ENCODE data around the gene GALNT7.

The GALNT7 gene

DNA sequence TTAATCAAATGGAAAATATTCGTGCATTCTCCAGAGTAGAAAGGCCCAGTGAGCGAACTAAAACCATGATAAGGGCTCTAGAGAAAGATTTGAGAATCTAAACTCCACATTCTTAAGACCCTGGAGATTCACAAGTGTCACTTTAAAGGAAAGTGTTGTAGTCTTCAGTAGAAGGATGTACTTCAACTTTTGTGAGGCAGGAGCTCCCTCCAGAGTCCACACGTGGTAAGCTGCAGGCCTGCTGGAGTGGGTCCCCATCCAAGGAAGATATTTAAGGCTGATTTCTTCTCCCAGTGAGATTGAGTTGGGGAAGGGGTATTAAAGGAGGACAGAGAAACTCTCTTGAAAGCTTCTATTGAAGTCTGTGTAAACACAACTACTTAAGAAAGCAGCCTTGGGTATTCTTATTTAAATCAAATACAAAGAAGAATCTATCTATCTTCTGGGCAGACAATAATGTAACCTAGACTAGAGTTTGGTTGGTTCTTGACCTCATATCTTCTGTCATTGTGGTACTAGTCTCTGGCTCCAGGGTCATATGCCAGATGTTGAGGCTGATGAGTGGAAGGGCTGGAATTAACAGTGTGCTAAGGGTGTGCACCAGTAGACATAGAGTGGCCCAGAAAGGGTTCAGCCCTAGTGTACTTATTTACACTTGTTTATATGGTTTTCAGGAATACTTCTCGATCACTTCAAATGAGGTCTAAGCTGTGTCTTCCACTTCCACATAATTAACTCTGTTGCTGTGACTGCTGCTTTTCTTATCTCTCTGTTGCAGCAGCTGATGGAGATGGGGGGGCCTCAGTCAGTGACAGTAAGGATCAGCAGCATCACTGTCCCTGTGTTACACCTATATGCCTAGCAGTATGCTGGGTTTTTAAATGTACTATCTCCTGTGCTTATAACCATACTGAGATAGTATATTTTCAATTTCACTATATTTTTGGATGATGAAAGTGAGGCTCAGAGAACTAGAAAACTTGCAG lies 89.4 kb downstream of the GALNT7 start:
- Mint-ChIP-seq H3K4me1 (ENCODE audit: low read depth in 2 of 2) (peaks cover 5 to 6% of the 10 kb centered on the region in 2 donors), H3K27me3 (no peaks in the 10 kb centered on the region), H3K4me3 (no peak overlapping the region), H3K27ac (no peak overlapping the region), H3K9me3 (no peaks in the 10 kb centered on the region), H3K36me3 (ENCODE audit: insufficient read depth) (peaks cover 3% of the 10 kb centered on the region)
- peak; percentile 74 for ATAC-seq (replicated peaks)
- DNase-seq: peak; percentile 29 to 48 (median 44)

DNA sequence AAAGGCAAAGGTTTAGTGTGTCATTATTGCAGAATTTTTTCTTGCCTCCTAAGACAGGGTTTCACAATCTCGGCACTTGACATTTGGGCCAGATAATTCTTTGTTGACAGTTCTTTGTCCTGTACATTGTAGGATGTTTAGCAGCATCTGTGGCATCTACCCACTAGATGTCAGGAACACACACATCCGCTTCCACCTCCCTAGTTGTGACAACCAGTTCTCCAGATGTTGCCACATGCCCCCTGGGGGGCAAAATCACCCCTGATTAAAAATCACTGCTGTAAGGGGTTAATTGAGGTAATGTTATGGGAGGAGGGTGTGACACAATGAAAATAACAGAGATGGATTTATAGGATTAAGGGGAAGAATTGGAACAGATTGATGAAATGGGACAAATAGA lies 90.3 kb downstream of the GALNT7 start:
- Mint-ChIP-seq H3K9me3 (no peaks in the 10 kb centered on the region), H3K4me3 (no peak overlapping the region), H3K27ac (no peak overlapping the region), H3K27me3 (no peaks in the 10 kb centered on the region), H3K4me1 (ENCODE audit: low read depth in 2 of 2) (peaks cover under 1 to 2% of the 10 kb centered on the region in 2 donors), H3K36me3 (ENCODE audit: insufficient read depth) (peaks cover 3% of the 10 kb centered on the region)
- ATAC-seq (replicated peaks): no peak
- DNase-seq: no peak

DNA sequence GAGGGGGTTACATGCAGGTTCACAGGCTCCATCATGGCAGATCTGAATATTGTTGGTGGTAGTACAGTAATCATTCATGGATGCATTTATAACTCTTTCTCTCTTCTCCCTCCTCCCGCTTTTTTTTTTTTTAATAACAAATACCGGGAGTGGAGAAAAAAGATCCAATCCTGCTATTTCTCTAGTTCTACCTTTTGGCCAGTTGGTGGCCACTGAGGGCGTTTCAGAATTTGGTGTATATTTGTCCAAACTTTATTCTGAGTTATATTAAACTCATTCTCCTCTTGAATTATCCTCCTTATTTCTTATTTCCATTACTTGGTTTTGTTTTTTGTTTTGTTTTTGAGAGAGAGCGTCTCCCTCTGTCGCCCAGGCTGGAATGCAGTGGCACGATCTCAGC lies 90.7 kb downstream of the GALNT7 start:
- peaks cover 3% of the 10 kb centered on the region for H3K36me3 Mint-ChIP-seq (ENCODE audit: insufficient read depth)
- no peaks in the 10 kb centered on the region for H3K27me3 Mint-ChIP-seq
- H3K27ac Mint-ChIP-seq: no peak overlapping the region
- DNase-seq (no peak), ATAC-seq (replicated peaks) (no peak)
- peaks cover 5 to 6% of the 10 kb centered on the region in 2 donors for H3K4me1 Mint-ChIP-seq (ENCODE audit: low read depth in 2 of 2)
- no peak overlapping the region for H3K4me3 Mint-ChIP-seq
- no peaks in the 10 kb centered on the region for H3K9me3 Mint-ChIP-seq

DNA sequence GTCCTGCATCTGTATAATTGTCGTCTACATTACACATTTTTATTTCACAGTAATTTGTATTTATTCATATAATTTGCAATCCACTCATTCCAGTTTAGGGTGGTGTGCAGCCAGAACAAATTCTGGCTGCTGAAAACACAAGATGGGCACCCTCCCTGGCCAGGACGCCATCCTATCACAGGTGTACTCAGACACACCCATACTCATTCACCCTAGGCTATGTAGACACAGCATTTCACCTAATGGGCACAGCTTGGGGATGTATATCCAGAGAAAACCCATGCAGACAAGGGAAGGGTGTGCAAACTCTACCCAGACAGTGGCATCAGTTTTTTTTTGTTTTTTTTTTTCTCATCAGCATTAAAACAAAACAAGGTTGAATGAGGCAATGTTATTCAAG lies 92.4 kb downstream of the GALNT7 start:
- DNase-seq (no peak), ATAC-seq (replicated peaks) (no peak)
- Mint-ChIP-seq H3K27ac (no peak overlapping the region), H3K9me3 (no peaks in the 10 kb centered on the region), H3K4me1 (ENCODE audit: low read depth in 2 of 2) (peaks cover 16 to 20% of the 10 kb centered on the region in 2 donors), H3K4me3 (no peak overlapping the region), H3K27me3 (no peaks in the 10 kb centered on the region), H3K36me3 (ENCODE audit: insufficient read depth) (peaks cover 3% of the 10 kb centered on the region)

DNA sequence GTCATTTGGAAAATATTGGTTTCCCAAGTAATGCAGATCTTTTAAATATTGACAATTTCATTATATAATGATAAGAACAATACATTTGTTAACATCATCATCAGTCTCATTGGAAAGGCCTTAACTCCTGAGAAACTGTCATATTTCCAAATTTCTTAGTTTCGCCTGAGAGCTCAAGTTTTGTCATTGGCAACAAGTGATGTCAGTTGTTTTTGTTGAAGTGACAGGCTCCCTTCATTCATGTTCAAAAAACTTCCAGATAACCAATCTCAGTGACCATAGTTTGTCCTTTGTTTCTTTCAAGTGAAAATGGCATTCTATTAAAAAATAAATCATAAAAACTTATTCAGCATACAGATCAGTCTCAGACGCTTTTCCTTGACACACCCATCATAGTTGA lies 93.8 kb downstream of the GALNT7 start:
- H3K9me3 Mint-ChIP-seq: no peaks in the 10 kb centered on the region
- no peaks in the 10 kb centered on the region for H3K27me3 Mint-ChIP-seq
- ATAC-seq (replicated peaks) (no peak), DNase-seq (no peak)
- H3K4me1 Mint-ChIP-seq (ENCODE audit: low read depth in 2 of 2): peaks cover 18 to 24% of the 10 kb centered on the region in 2 donors
- H3K27ac Mint-ChIP-seq: no peak overlapping the region
- H3K36me3 Mint-ChIP-seq (ENCODE audit: insufficient read depth): peaks cover 3% of the 10 kb centered on the region
- H3K4me3 Mint-ChIP-seq: no peak overlapping the region

DNA sequence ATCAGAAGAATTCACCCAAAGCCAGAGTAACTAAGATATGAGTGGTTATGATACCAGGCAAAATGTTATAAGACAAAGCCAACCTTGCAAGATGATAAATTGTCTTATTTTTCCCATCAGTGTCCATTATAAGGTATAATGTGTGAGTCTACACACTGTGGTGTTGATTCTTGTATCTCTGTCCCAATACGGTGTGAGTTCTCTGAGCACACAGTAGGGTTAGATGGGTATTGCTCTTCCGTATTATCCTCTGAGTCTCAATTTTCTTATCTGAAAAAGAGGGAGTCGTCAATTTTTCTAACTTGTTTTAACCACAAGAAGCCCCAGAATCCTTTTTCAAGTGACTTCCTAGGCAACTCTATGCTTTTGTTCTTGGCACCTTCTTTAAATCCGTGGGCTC lies 95.6 kb downstream of the GALNT7 start:
- no peaks in the 10 kb centered on the region for H3K9me3 Mint-ChIP-seq
- H3K4me3 Mint-ChIP-seq: peak overlapping the region in 1 of 2 donors; percentile 21

DNA sequence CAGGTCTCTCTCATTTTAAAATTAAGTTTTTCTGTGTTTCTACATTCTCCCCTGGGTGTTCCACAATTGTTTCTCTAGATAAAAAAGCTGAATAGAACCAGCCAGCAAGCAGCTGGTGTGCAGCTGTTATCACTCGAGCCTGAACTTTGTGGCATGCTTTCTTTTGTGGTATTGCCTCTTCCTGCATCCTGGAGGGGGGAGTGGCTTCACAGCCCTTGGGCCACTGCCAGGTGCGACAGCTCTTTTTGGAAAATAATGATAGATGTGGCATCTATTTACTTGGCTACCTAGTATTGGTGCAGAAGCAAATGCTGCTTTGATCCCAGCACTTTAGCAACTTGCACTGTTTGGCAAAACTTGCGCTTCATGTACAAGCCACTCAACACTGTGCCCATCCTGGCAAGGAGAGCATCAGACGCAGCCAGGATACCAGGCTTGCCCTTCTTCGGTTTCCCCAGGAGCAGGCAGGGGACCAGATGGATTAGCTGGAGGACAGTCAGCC lies 96.1 kb downstream of the GALNT7 start:
- Mint-ChIP-seq H3K4me3 (peak overlapping the region; percentile 21 to 36), H3K4me1 (ENCODE audit: low read depth in 2 of 2) (peaks cover 22 to 40% of the 10 kb centered on the region in 2 donors), H3K27ac (peak overlapping the region; percentile 9 to 15), H3K27me3 (no peaks in the 10 kb centered on the region), H3K9me3 (no peaks in the 10 kb centered on the region), H3K36me3 (ENCODE audit: insufficient read depth) (peaks cover 6% of the 10 kb centered on the region)
- ATAC-seq (replicated peaks) (peak; percentile 52), DNase-seq (peak in 1 of 3 experiments; percentile 3)

More for the DNA sequence above, 95.6 kb downstream of the GALNT7 start:
- ATAC-seq (replicated peaks) (no peak), DNase-seq (no peak)
- Mint-ChIP-seq H3K4me1 (ENCODE audit: low read depth in 2 of 2) (peaks cover 22 to 35% of the 10 kb centered on the region in 2 donors), H3K27ac (peak overlapping the region; percentile 9 to 15), H3K27me3 (no peaks in the 10 kb centered on the region), H3K36me3 (ENCODE audit: insufficient read depth) (peaks cover 6% of the 10 kb centered on the region)

DNA sequence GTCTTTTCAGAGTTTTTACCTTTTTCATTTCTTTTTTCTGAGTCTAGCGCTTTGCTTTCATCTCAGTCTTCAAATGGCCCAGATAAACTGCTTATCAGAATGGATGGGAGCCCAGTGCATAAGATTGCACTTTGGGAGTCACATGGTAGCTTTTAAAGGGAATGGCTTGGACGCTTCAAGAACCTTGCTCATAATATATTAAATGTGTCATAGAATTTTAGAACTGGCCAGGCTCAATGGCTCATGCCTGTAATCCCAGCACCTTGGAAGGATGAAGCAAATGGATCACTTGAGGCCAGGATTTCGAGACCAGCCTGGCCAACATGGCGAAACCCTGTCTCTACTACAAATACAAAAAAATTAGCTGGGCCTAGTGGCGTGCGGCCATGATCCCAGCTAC lies 97.1 kb downstream of the GALNT7 start:
- no peaks in the 10 kb centered on the region for H3K9me3 Mint-ChIP-seq
- H3K27ac Mint-ChIP-seq: peak overlapping the region; percentile 22 to 29
- no peak overlapping the region for H3K4me3 Mint-ChIP-seq
- no peak for ATAC-seq (replicated peaks)
- H3K36me3 Mint-ChIP-seq (ENCODE audit: insufficient read depth): peaks cover 6% of the 10 kb centered on the region
- no peaks in the 10 kb centered on the region for H3K27me3 Mint-ChIP-seq
- no peak for DNase-seq
- peaks cover 22 to 43% of the 10 kb centered on the region in 2 donors for H3K4me1 Mint-ChIP-seq (ENCODE audit: low read depth in 2 of 2)

DNA sequence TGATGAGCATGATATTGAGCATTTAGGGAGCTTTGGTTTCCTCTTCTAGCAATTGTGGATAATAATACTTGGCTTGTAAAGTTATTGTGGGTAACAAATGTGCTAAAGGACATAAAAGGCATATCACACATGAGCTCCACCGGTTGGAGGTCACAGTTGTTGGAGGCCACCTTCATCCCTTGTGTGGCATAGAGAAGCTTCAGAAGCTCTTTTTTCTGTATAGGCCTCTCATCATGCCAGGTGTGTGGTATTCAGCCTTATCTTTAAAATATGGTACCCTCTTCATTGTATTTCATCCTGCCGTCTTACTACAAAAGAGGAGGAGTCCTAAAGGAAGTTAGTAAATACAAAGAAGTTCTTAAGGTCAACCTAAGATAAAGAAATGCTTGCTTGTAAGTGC lies 99.1 kb downstream of the GALNT7 start:
- ATAC-seq (replicated peaks) (no peak), DNase-seq (no peak)
- Mint-ChIP-seq H3K4me1 (ENCODE audit: low read depth in 2 of 2) (peaks cover 22 to 51% of the 10 kb centered on the region in 2 donors), H3K27me3 (no peaks in the 10 kb centered on the region), H3K27ac (no peak overlapping the region), H3K9me3 (no peaks in the 10 kb centered on the region), H3K36me3 (ENCODE audit: insufficient read depth) (peaks cover 4% of the 10 kb centered on the region), H3K4me3 (no peak overlapping the region)

DNA sequence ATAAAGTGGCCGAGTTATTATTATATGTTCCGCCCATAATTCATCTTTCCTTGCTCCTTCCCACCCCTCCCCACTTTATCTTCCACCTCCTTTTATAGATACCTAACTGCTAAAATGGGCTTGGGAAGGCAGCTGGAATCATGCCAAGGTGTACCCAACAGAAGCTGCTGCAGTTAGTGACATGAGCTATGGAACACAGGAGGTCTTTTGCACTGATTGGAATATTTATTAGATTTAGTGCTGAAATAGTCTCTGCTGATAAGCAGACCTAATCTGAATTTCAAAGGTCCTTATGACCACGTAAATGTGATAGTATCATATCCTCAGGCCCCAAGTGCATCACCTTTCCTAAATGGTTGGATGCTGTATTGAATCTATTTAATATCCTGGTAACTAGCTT lies 100.7 kb downstream of the GALNT7 start:
- ATAC-seq (replicated peaks) (no peak), DNase-seq (no peak)
- Mint-ChIP-seq H3K4me1 (ENCODE audit: low read depth in 2 of 2) (peaks cover 19 to 53% of the 10 kb centered on the region in 2 donors), H3K27ac (peak overlapping the region in 1 of 2 donors; percentile 4), H3K36me3 (ENCODE audit: insufficient read depth) (peaks cover 4% of the 10 kb centered on the region), H3K9me3 (no peaks in the 10 kb centered on the region), H3K4me3 (no peak overlapping the region), H3K27me3 (no peaks in the 10 kb centered on the region)

DNA sequence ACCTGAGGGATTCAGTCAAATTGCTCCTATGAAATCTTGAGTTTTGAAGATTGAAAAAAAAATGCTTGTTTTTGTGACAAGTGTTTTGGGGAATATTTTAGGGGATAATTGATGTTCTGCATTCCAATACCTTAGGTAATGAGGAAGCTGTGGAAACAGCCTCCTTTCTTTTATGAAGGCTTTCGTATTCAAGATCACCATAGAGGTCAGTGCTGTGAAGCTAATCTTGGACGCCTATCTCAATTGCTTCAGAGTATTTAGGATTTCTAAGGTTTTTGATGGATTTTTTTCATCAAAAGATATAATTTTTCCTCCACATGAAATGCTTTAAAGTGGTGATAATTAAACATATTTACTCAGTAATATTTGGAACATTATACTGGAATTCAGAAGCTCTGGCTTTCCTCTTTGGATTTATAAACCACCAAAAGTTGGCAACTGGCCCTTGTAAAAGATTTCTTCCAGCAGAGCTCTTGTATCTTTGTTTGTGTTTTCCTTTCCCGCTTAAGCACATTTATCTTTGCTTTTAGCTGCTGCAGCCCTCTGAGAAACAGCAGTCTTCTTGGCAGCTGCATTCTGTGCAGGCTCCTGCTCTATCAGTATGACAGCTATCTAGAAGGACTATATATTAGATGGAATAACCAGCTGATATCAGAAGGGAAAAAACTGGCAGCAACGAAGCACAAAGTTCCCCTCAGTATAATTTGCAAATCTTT lies 101.9 kb downstream of the GALNT7 start:
- H3K4me1 Mint-ChIP-seq (ENCODE audit: low read depth in 2 of 2): peaks cover 9 to 41% of the 10 kb centered on the region in 2 donors
- peaks cover 4% of the 10 kb centered on the region for H3K36me3 Mint-ChIP-seq (ENCODE audit: insufficient read depth)
- H3K27me3 Mint-ChIP-seq: no peaks in the 10 kb centered on the region
- no peak overlapping the region for H3K27ac Mint-ChIP-seq
- H3K9me3 Mint-ChIP-seq: no peaks in the 10 kb centered on the region
- no peak for DNase-seq
- no peak overlapping the region for H3K4me3 Mint-ChIP-seq
- ATAC-seq (replicated peaks): no peak

DNA sequence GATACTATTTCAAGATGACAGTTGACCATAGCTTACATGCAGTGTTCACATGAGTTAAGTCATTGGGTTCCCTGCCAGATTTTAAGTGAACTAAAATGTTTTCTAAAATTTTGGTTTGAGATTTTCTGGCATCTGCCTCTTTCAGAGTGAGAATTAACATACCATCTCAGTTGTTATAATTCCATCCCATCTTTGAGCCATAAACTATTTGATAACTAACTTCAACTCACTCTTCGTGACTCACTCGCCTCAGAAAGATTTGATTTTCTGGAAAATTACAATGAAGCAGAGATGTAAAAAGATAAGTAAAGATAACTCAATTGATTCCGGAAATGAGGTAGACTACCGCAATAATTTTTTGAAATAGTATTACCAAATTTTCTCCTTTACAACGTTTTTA lies 103.7 kb downstream of the GALNT7 start:
- no peaks in the 10 kb centered on the region for H3K9me3 Mint-ChIP-seq
- H3K4me1 Mint-ChIP-seq (ENCODE audit: low read depth in 2 of 2): peaks cover 6 to 35% of the 10 kb centered on the region in 2 donors
- peaks cover 4% of the 10 kb centered on the region for H3K36me3 Mint-ChIP-seq (ENCODE audit: insufficient read depth)
- no peak overlapping the region for H3K4me3 Mint-ChIP-seq
- no peak overlapping the region for H3K27ac Mint-ChIP-seq
- H3K27me3 Mint-ChIP-seq: no peaks in the 10 kb centered on the region
- ATAC-seq (replicated peaks): no peak
- DNase-seq: no peak

DNA sequence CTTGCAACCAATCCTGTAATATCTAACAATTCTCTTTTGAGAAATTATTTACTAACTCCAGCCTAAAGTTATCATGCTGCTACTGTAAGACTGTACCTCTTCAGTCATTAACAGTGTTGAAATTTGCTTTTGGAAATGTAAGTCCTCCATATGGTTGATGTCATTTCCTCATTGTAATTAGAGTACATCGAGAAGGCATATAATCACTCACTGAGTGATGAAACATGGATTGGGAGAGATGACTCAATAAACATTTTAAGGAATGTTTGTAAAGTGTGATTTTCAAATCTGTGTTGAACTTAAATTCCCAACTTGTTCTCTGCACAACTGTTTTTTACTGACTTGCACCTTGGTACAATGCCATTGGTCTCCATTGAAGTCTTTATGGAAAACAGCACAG lies 104.4 kb downstream of the GALNT7 start:
- peaks cover 0 to 28% of the 10 kb centered on the region in 2 donors for H3K4me1 Mint-ChIP-seq (ENCODE audit: low read depth in 2 of 2)
- no peaks in the 10 kb centered on the region for H3K27me3 Mint-ChIP-seq
- no peaks in the 10 kb centered on the region for H3K9me3 Mint-ChIP-seq
- no peak overlapping the region for H3K27ac Mint-ChIP-seq
- H3K4me3 Mint-ChIP-seq: no peak overlapping the region
- ATAC-seq (replicated peaks) (no peak), DNase-seq (no peak)
- peaks cover 4% of the 10 kb centered on the region for H3K36me3 Mint-ChIP-seq (ENCODE audit: insufficient read depth)

Measured in effector memory CD8-positive, alpha-beta T cell (primary cell).